C4-2B (cell line): ENCODE measurements around the gene RBBP8.
"Not testable (repeated sequence)": the region's sequence is repeated elsewhere in the genome, so short reads cannot be mapped to it uniquely, and the experiment has no call there.

ENCODE experiments used
- CTCF ChIP-seq: fragments of 450-650 bp; conservative IDR thresholded peaks from 2 replicates; pipeline ENCODE4 v1.5.1; 2017; ENCODE audit warnings: mild to moderate bottlenecking
- ZFX ChIP-seq: fragments of 450-650 bp; IDR thresholded peaks from 2 replicates; pipeline ENCODE4 v1.6.1; 2017

- TF ChIP-seq CTCF, ZFX: not testable (repeated sequence)
Observed at GRCh38 chr18:22903248-22903647, 29.9 kb upstream of the RBBP8 start.
